Measurements from ENCODE around the gene GRIK4. TPM values are rescaled to one million over a fixed set of nuclear protein-coding genes. Genes with fewer than 3 reads are reported as not detected.

Gene GRIK4
- total RNA-seq, 1 experiment from 2014 or later = 3.3 TPM

DNA sequence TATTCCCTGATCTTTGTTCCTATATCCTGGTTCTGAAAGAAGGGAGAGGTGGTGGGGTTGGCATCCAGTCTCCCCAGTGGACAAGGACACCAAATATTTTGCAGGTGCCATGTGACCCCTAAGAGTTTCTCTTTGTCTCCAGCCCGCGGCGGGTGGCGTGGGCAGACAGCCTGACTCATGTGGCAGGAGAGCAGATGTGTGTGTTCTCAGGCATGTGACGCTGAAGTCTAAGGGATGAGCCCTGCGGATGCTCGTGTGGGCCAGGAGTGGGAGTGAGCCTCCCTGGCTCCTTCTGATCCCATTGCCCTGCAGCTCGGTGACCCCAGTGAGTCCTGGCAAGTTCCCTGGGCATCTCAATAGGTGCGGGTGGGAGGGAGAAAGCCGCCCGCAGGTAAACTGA is 417.5 kb downstream of the GRIK4 start:
- ChIA-PET CTCF (interaction anchor here (0.6 to 4.0 kb wide), 38 partner anchors 8 to 418 kb away, joined by 3 to 41 read pairs (median 4); partner anchors contain the start of genes GRIK4 and TBCEL), POLR2A (no interaction called here)
- Mint-ChIP-seq H3K36me3 (no peaks in the 10 kb centered on the region), H3K27ac (no peak overlapping the region), H3K4me3 (no peak overlapping the region), H3K4me1 (peaks cover 17% of the 10 kb centered on the region), H3K9me3 (no peaks in the 10 kb centered on the region), H3K27me3 (ENCODE audit: low read depth) (no peaks in the 10 kb centered on the region)
- ATAC-seq (no peak), DNase-seq (ENCODE audit: low spot score) (no peak)
- TF ChIP-seq, protein P1, sequence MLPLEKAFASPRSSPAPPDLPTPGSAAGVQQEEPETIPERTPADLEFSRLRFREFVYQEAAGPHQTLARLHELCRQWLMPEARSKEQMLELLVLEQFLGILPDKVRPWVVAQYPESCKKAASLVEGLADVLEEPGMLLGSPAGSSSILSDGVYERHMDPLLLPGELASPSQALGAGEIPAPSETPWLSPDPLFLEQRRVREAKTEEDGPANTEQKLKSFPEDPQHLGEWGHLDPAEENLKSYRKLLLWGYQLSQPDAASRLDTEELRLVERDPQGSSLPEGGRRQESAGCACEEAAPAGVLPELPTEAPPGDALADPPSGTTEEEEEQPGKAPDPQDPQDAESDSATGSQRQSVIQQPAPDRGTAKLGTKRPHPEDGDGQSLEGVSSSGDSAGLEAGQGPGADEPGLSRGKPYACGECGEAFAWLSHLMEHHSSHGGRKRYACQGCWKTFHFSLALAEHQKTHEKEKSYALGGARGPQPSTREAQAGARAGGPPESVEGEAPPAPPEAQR (CRISPR knock-in tag; IDR thresholded peaks at IDR 0.05) = no peak
- TF ChIP-seq, protein P2, sequence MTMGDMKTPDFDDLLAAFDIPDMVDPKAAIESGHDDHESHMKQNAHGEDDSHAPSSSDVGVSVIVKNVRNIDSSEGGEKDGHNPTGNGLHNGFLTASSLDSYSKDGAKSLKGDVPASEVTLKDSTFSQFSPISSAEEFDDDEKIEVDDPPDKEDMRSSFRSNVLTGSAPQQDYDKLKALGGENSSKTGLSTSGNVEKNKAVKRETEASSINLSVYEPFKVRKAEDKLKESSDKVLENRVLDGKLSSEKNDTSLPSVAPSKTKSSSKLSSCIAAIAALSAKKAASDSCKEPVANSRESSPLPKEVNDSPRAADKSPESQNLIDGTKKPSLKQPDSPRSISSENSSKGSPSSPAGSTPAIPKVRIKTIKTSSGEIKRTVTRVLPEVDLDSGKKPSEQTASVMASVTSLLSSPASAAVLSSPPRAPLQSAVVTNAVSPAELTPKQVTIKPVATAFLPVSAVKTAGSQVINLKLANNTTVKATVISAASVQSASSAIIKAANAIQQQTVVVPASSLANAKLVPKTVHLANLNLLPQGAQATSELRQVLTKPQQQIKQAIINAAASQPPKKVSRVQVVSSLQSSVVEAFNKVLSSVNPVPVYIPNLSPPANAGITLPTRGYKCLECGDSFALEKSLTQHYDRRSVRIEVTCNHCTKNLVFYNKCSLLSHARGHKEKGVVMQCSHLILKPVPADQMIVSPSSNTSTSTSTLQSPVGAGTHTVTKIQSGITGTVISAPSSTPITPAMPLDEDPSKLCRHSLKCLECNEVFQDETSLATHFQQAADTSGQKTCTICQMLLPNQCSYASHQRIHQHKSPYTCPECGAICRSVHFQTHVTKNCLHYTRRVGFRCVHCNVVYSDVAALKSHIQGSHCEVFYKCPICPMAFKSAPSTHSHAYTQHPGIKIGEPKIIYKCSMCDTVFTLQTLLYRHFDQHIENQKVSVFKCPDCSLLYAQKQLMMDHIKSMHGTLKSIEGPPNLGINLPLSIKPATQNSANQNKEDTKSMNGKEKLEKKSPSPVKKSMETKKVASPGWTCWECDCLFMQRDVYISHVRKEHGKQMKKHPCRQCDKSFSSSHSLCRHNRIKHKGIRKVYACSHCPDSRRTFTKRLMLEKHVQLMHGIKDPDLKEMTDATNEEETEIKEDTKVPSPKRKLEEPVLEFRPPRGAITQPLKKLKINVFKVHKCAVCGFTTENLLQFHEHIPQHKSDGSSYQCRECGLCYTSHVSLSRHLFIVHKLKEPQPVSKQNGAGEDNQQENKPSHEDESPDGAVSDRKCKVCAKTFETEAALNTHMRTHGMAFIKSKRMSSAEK (CRISPR knock-in tag; IDR thresholded peaks at IDR 0.05; ENCODE audit: borderline replicate concordance) = no peak
- no peak for TF ChIP-seq ZNF416 (CRISPR knock-in tag; IDR thresholded peaks at IDR 0.05)
- no peak for TF ChIP-seq MXD4 (CRISPR knock-in tag; IDR thresholded peaks at IDR 0.05; ENCODE audit: borderline replicate concordance)
- TF ChIP-seq ZNF423 (CRISPR knock-in tag; IDR thresholded peaks at IDR 0.05) = no peak
- TF ChIP-seq, protein P3, sequence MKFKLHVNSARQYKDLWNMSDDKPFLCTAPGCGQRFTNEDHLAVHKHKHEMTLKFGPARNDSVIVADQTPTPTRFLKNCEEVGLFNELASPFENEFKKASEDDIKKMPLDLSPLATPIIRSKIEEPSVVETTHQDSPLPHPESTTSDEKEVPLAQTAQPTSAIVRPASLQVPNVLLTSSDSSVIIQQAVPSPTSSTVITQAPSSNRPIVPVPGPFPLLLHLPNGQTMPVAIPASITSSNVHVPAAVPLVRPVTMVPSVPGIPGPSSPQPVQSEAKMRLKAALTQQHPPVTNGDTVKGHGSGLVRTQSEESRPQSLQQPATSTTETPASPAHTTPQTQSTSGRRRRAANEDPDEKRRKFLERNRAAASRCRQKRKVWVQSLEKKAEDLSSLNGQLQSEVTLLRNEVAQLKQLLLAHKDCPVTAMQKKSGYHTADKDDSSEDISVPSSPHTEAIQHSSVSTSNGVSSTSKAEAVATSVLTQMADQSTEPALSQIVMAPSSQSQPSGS (CRISPR knock-in tag; IDR thresholded peaks at IDR 0.05; ENCODE audit: borderline replicate concordance, low read depth) = no peak
- TF ChIP-seq, protein P4, sequence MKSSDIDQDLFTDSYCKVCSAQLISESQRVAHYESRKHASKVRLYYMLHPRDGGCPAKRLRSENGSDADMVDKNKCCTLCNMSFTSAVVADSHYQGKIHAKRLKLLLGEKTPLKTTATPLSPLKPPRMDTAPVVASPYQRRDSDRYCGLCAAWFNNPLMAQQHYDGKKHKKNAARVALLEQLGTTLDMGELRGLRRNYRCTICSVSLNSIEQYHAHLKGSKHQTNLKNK (CRISPR knock-in tag; IDR thresholded peaks at IDR 0.05) = no peak
- TF ChIP-seq IRF2 (CRISPR knock-in tag; IDR thresholded peaks at IDR 0.05; ENCODE audit: borderline replicate concordance, low read depth) = no peak
- no peak for TF ChIP-seq GTF2I (CRISPR knock-in tag; conservative IDR thresholded peaks at IDR 0.05)

DNA sequence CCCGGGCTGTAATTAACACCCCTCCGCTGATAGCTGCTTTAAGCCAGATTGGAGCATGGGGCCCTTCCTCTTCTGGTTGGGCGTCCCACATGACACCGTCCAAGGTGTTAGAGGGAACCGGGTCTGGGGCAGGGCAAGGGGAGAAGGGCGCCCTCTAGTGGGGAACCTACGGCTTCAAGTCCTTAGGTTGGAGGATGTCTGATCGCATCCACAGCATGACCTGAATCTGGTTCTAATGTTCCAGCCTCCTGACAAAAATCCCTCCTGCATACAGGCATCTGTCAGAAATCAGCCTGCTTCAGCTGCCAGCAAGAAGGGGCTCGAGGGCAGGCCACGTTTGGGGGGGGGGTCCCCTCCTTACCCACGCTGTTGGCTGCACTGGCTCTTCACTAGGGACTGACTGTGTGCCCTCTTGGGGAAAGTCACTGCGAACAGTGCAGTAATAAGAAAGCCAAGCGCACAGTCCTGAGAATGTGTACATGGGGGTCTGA is 418.2 kb downstream of the GRIK4 start:
- H3K9me3 Mint-ChIP-seq = no peaks in the 10 kb centered on the region
- peak; percentile 84 for DNase-seq (ENCODE audit: low spot score)
- no peak overlapping the region for H3K27ac Mint-ChIP-seq
- H3K36me3 Mint-ChIP-seq = no peaks in the 10 kb centered on the region
- H3K4me3 Mint-ChIP-seq = no peak overlapping the region
- CTCF ChIA-PET = interaction anchor here (0.6 to 4.0 kb wide), 38 partner anchors 8 to 419 kb away, joined by 3 to 41 read pairs (median 4); partner anchors contain the start of genes GRIK4 and TBCEL
- ATAC-seq = peak; percentile 88
- H3K27me3 Mint-ChIP-seq (ENCODE audit: low read depth) = no peaks in the 10 kb centered on the region
- peaks cover 21% of the 10 kb centered on the region for H3K4me1 Mint-ChIP-seq
- POLR2A ChIA-PET = no interaction called here
- TF ChIP-seq, protein P5, sequence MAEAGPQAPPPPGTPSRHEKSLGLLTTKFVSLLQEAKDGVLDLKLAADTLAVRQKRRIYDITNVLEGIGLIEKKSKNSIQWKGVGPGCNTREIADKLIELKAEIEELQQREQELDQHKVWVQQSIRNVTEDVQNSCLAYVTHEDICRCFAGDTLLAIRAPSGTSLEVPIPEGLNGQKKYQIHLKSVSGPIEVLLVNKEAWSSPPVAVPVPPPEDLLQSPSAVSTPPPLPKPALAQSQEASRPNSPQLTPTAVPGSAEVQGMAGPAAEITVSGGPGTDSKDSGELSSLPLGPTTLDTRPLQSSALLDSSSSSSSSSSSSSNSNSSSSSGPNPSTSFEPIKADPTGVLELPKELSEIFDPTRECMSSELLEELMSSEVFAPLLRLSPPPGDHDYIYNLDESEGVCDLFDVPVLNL (CRISPR knock-in tag; IDR thresholded peaks at IDR 0.05; ENCODE audit: borderline replicate concordance, low read depth) = no peak
- TF ChIP-seq NR1H2 (CRISPR knock-in tag; IDR thresholded peaks at IDR 0.05) (no peak), TCF7 (CRISPR knock-in tag; IDR thresholded peaks at IDR 0.05; ENCODE audit: low read depth) (no peak), SP1 (CRISPR knock-in tag; conservative IDR thresholded peaks at IDR 0.05) (no peak), GRHL2 (CRISPR knock-in tag; IDR thresholded peaks at IDR 0.05; ENCODE audit: insufficient replicate concordance, severe bottlenecking) (no peak), ELF4 (CRISPR knock-in tag; IDR thresholded peaks at IDR 0.05; ENCODE audit: low read depth) (no peak), CREB1 (CRISPR knock-in tag; IDR thresholded peaks at IDR 0.05) (no peak), ETV6 (CRISPR knock-in tag; IDR thresholded peaks at IDR 0.05) (no peak), CREM (CRISPR knock-in tag; IDR thresholded peaks at IDR 0.05) (no peak), HMGA2 (CRISPR knock-in tag; IDR thresholded peaks at IDR 0.05) (no peak), ZNF219 (CRISPR knock-in tag; IDR thresholded peaks at IDR 0.05; ENCODE audit: borderline replicate concordance) (no peak)
- TF ChIP-seq, protein P6, sequence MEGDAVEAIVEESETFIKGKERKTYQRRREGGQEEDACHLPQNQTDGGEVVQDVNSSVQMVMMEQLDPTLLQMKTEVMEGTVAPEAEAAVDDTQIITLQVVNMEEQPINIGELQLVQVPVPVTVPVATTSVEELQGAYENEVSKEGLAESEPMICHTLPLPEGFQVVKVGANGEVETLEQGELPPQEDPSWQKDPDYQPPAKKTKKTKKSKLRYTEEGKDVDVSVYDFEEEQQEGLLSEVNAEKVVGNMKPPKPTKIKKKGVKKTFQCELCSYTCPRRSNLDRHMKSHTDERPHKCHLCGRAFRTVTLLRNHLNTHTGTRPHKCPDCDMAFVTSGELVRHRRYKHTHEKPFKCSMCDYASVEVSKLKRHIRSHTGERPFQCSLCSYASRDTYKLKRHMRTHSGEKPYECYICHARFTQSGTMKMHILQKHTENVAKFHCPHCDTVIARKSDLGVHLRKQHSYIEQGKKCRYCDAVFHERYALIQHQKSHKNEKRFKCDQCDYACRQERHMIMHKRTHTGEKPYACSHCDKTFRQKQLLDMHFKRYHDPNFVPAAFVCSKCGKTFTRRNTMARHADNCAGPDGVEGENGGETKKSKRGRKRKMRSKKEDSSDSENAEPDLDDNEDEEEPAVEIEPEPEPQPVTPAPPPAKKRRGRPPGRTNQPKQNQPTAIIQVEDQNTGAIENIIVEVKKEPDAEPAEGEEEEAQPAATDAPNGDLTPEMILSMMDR (IDR thresholded peaks at IDR 0.05) = peak; percentile 83
- TF ChIP-seq, protein P7, sequence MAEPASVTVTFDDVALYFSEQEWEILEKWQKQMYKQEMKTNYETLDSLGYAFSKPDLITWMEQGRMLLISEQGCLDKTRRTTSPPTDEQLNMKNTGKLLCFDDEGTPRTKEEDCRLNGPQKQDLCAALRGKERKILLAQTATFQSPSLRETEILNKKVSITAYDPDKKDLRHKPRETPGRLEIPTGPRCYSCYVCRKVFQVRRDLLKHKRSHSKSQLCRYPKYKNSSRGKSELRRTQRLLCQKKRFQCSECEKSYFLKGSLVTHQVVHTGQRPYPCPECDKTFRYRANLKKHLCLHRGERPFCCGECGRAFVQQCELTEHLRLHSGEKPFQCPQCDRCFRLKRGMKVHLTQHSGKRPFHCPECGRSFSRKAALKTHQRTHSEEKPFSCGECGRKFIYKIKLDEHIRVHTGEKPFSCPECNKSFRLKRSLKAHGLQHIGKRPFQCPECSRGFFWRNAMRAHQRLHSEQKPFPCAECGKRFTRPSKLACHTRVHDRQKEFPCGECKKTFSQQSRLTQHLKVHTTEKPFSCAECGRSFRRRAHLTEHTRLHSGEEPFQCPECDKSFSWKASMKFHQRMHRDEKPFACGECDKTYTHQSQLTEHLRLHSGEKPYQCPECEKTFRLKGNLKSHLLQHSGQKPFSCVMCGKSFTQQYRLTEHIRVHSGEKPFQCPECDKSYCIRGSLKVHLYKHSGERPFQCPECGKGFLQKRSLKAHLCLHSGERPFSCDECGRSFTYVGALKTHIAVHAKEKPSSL (CRISPR knock-in tag; conservative IDR thresholded peaks at IDR 0.05) = no peak

Data from WTC11 (cell line).